ENCODE measurements around the gene GRIP1. TPM values are rescaled to one million over a fixed set of nuclear protein-coding genes. Genes with fewer than 3 reads are reported as not detected.

Gene GRIP1
- total RNA-seq, 1 experiment from 2014 or later = 22.5 TPM

DNA sequence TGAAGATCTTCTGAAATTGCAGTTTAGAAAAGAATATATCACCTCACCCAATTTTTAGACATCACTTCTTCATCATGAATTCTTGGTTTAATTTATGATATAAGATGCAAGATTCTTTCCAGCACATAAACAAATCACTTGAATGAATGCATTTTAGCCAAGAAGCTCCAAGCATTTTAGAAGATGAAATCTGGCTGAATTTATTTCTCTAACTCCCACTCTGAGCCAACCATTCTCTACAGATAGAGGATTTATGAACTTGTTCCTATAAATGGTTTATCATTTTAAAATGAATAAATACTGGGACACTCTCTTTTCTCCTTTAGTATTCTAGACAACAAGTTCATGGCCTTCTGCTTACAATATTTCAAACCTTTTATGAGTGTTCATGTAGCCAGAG, 71.7 kb downstream of the GRIP1 start (continued):
- TF ChIP-seq OVOL2 (CRISPR knock-in tag; IDR thresholded peaks at IDR 0.05; ENCODE audit: borderline replicate concordance) (no peak), NR3C1 (CRISPR knock-in tag; conservative IDR thresholded peaks at IDR 0.05; ENCODE audit: low read depth) (no peak), KAT7 (CRISPR knock-in tag; IDR thresholded peaks at IDR 0.05; ENCODE audit: borderline replicate concordance) (no peak)
- TF ChIP-seq, protein P1, sequence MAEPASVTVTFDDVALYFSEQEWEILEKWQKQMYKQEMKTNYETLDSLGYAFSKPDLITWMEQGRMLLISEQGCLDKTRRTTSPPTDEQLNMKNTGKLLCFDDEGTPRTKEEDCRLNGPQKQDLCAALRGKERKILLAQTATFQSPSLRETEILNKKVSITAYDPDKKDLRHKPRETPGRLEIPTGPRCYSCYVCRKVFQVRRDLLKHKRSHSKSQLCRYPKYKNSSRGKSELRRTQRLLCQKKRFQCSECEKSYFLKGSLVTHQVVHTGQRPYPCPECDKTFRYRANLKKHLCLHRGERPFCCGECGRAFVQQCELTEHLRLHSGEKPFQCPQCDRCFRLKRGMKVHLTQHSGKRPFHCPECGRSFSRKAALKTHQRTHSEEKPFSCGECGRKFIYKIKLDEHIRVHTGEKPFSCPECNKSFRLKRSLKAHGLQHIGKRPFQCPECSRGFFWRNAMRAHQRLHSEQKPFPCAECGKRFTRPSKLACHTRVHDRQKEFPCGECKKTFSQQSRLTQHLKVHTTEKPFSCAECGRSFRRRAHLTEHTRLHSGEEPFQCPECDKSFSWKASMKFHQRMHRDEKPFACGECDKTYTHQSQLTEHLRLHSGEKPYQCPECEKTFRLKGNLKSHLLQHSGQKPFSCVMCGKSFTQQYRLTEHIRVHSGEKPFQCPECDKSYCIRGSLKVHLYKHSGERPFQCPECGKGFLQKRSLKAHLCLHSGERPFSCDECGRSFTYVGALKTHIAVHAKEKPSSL (CRISPR knock-in tag; conservative IDR thresholded peaks at IDR 0.05) = no peak
- TF ChIP-seq, protein P2, sequence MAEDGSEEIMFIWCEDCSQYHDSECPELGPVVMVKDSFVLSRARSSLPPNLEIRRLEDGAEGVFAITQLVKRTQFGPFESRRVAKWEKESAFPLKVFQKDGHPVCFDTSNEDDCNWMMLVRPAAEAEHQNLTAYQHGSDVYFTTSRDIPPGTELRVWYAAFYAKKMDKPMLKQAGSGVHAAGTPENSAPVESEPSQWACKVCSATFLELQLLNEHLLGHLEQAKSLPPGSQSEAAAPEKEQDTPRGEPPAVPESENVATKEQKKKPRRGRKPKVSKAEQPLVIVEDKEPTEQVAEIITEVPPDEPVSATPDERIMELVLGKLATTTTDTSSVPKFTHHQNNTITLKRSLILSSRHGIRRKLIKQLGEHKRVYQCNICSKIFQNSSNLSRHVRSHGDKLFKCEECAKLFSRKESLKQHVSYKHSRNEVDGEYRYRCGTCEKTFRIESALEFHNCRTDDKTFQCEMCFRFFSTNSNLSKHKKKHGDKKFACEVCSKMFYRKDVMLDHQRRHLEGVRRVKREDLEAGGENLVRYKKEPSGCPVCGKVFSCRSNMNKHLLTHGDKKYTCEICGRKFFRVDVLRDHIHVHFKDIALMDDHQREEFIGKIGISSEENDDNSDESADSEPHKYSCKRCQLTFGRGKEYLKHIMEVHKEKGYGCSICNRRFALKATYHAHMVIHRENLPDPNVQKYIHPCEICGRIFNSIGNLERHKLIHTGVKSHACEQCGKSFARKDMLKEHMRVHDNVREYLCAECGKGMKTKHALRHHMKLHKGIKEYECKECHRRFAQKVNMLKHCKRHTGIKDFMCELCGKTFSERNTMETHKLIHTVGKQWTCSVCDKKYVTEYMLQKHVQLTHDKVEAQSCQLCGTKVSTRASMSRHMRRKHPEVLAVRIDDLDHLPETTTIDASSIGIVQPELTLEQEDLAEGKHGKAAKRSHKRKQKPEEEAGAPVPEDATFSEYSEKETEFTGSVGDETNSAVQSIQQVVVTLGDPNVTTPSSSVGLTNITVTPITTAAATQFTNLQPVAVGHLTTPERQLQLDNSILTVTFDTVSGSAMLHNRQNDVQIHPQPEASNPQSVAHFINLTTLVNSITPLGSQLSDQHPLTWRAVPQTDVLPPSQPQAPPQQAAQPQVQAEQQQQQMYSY (CRISPR knock-in tag; IDR thresholded peaks at IDR 0.05) = no peak

DNA sequence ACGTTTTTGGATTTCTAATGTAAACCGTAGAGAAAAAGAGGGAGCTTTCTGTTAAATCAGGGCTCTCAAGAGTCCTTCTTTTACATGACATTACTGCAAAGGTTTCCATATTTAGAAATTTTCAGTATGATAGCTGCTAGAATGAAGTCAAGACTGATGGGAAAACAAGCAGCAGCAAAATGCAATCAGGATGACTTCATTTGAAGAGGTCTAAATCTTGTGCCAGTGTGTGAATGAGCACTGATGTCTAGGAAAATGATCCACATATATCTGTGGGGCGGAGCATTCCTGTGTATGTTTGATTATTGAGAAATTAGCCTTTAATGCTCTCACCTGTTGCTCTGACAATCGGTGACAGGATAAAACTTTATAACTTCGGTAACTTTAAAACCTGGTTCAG, 73.6 kb downstream of the GRIP1 start:
- TF ChIP-seq NR2C2 (CRISPR knock-in tag; IDR thresholded peaks at IDR 0.05) = no peak
- TF ChIP-seq, protein P3, sequence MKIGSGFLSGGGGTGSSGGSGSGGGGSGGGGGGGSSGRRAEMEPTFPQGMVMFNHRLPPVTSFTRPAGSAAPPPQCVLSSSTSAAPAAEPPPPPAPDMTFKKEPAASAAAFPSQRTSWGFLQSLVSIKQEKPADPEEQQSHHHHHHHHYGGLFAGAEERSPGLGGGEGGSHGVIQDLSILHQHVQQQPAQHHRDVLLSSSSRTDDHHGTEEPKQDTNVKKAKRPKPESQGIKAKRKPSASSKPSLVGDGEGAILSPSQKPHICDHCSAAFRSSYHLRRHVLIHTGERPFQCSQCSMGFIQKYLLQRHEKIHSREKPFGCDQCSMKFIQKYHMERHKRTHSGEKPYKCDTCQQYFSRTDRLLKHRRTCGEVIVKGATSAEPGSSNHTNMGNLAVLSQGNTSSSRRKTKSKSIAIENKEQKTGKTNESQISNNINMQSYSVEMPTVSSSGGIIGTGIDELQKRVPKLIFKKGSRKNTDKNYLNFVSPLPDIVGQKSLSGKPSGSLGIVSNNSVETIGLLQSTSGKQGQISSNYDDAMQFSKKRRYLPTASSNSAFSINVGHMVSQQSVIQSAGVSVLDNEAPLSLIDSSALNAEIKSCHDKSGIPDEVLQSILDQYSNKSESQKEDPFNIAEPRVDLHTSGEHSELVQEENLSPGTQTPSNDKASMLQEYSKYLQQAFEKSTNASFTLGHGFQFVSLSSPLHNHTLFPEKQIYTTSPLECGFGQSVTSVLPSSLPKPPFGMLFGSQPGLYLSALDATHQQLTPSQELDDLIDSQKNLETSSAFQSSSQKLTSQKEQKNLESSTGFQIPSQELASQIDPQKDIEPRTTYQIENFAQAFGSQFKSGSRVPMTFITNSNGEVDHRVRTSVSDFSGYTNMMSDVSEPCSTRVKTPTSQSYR (CRISPR knock-in tag; IDR thresholded peaks at IDR 0.05) = no peak
- H3K36me3 Mint-ChIP-seq = no peaks in the 10 kb centered on the region
- POLR2A ChIA-PET = no interaction called here
- peaks cover 44% of the 10 kb centered on the region for H3K4me1 Mint-ChIP-seq
- H3K9me3 Mint-ChIP-seq = no peaks in the 10 kb centered on the region
- DNase-seq (ENCODE audit: low spot score) (no peak), ATAC-seq (no peak)
- no peak overlapping the region for H3K27ac Mint-ChIP-seq
- H3K27me3 Mint-ChIP-seq (ENCODE audit: low read depth) = no peaks in the 10 kb centered on the region
- CTCF ChIA-PET = no interaction called here
- H3K4me3 Mint-ChIP-seq = no peak overlapping the region

DNA sequence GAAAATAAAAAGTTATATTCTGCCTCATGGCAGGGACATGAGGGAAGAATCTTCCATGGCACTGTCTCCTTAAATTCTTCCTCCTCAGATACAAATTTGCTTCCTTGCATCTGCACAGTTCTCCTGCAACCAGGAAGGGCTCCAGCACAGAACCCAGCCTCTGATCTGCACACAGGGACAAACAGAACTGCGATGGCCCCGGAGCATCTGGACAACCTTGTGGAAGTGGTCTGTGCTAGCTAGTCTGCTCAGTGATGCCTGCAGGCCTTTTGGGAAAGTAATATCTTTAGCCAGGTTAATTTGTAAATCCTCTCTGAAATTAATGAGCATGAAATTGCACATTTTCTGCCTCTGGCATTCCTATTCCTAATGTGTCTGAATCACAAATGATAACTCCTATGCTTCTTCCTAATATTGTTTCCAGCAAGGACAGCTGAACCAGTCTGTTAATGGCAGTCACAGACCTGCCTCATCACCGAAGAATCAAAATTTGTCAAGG, 74.8 kb downstream of the GRIP1 start:
- CTCF ChIA-PET = no interaction called here
- no peaks in the 10 kb centered on the region for H3K36me3 Mint-ChIP-seq
- no peak overlapping the region for H3K4me3 Mint-ChIP-seq
- no peak overlapping the region for H3K27ac Mint-ChIP-seq
- peaks cover 46% of the 10 kb centered on the region for H3K4me1 Mint-ChIP-seq
- no peak for DNase-seq (ENCODE audit: low spot score)
- TF ChIP-seq FOXP1 (CRISPR knock-in tag; IDR thresholded peaks at IDR 0.05; ENCODE audit: borderline replicate concordance) (no peak), JUN (CRISPR knock-in tag; IDR thresholded peaks at IDR 0.05) (no peak)
- TF ChIP-seq, protein P4, sequence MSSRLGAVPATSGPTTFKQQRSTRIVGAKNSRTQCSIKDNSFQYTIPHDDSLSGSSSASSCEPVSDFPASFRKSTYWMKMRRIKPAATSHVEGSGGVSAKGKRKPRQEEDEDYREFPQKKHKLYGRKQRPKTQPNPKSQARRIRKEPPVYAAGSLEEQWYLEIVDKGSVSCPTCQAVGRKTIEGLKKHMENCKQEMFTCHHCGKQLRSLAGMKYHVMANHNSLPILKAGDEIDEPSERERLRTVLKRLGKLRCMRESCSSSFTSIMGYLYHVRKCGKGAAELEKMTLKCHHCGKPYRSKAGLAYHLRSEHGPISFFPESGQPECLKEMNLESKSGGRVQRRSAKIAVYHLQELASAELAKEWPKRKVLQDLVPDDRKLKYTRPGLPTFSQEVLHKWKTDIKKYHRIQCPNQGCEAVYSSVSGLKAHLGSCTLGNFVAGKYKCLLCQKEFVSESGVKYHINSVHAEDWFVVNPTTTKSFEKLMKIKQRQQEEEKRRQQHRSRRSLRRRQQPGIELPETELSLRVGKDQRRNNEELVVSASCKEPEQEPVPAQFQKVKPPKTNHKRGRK (CRISPR knock-in tag; IDR thresholded peaks at IDR 0.05; ENCODE audit: borderline replicate concordance) = no peak
- no peaks in the 10 kb centered on the region for H3K9me3 Mint-ChIP-seq
- no peak for ATAC-seq
- no peaks in the 10 kb centered on the region for H3K27me3 Mint-ChIP-seq (ENCODE audit: low read depth)
- POLR2A ChIA-PET = no interaction called here

Data from WTC11 (cell line).